KMS-11 (cell line): ENCODE measurements around the gene CLINT1.

ENCODE experiments used
- H2AFZ ChIP-seq: fragments of 200-600 bp; sonication (generic); 2 replicates; pipeline ENCODE4 v1.6.1; 2016; ENCODE audit warnings: antibody characterized with exemption, mixed run types, low read depth
- H3K27ac ChIP-seq: fragments of 200-600 bp; sonication (generic); 2 replicates; pipeline ENCODE4 v1.6.1; 2016; ENCODE audit warnings: mild to moderate bottlenecking, mixed run types
- H3K27me3 ChIP-seq: fragments of 200-600 bp; sonication (generic); 2 replicates; pipeline ENCODE4 v1.6.1; 2017; ENCODE audit warnings: mild to moderate bottlenecking, low read depth, mixed run types, moderate library complexity; ENCODE audit not compliant: insufficient read depth
- H3K36me3 ChIP-seq: fragments of 200-600 bp; sonication (generic); 2 replicates; pipeline ENCODE4 v1.6.1; 2017; ENCODE audit warnings: mild to moderate bottlenecking, mixed run types; ENCODE audit not compliant: insufficient read depth
- H3K4me1 ChIP-seq: fragments of 200-600 bp; sonication (generic); 2 replicates; pipeline ENCODE4 v1.6.1; 2016; ENCODE audit warnings: mild to moderate bottlenecking, low read depth, mixed run types; ENCODE audit not compliant: poor library complexity, severe bottlenecking
- H3K4me2 ChIP-seq: fragments of 200-600 bp; sonication (generic); 2 replicates; pipeline ENCODE4 v1.7.0; 2016; ENCODE audit warnings: mild to moderate bottlenecking, mixed run types
- H3K4me3 ChIP-seq: fragments of 200-600 bp; sonication (generic); IDR thresholded peaks from 2 replicates; pipeline ENCODE4 v1.6.1; 2017; ENCODE audit warnings: low read depth, low read length, mixed read lengths; ENCODE audit not compliant: insufficient read depth
- H3K79me2 ChIP-seq: fragments of 200-600 bp; sonication (generic); 2 replicates; pipeline ENCODE4 v1.6.1; 2016; ENCODE audit warnings: low read depth, mixed run types; ENCODE audit not compliant: insufficient read depth
- H3K9ac ChIP-seq: fragments of 200-600 bp; sonication (generic); 2 replicates; pipeline ENCODE4 v1.6.1; 2016; ENCODE audit warnings: mild to moderate bottlenecking, mixed run types
- H4K20me1 ChIP-seq: fragments of 200-600 bp; sonication (generic); 2 replicates; pipeline ENCODE4 v1.6.1; 2016; ENCODE audit warnings: mild to moderate bottlenecking, mixed run types; ENCODE audit not compliant: insufficient read depth
- TF ChIP-seq, protein P1 (sequence below): fragments of 200-600 bp; sonication (generic); conservative IDR thresholded peaks from 2 replicates; pipeline ENCODE4 v1.6.1; 2017; ENCODE audit warnings: low read depth, mild to moderate bottlenecking, antibody characterized with exemption, low read length, moderate library complexity, mixed read lengths

Gene CLINT1

GRCh38 chr5:157902449-157903116 lies 43.6 kb upstream of the CLINT1 start:
- TF ChIP-seq, protein P1, sequence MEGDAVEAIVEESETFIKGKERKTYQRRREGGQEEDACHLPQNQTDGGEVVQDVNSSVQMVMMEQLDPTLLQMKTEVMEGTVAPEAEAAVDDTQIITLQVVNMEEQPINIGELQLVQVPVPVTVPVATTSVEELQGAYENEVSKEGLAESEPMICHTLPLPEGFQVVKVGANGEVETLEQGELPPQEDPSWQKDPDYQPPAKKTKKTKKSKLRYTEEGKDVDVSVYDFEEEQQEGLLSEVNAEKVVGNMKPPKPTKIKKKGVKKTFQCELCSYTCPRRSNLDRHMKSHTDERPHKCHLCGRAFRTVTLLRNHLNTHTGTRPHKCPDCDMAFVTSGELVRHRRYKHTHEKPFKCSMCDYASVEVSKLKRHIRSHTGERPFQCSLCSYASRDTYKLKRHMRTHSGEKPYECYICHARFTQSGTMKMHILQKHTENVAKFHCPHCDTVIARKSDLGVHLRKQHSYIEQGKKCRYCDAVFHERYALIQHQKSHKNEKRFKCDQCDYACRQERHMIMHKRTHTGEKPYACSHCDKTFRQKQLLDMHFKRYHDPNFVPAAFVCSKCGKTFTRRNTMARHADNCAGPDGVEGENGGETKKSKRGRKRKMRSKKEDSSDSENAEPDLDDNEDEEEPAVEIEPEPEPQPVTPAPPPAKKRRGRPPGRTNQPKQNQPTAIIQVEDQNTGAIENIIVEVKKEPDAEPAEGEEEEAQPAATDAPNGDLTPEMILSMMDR = no peak
- Histone ChIP-seq H3K9ac (no peak overlapping the region), H4K20me1 (no peaks in the 10 kb centered on the region), H3K4me3 (no peak overlapping the region), H3K36me3 (no peaks in the 10 kb centered on the region), H3K27ac (no peak overlapping the region), H2AFZ (no peak overlapping the region), H3K4me2 (no peak overlapping the region), H3K4me1 (peaks cover 11% of the 10 kb centered on the region), H3K27me3 (no peaks in the 10 kb centered on the region), H3K79me2 (no peaks in the 10 kb centered on the region)

DNA sequence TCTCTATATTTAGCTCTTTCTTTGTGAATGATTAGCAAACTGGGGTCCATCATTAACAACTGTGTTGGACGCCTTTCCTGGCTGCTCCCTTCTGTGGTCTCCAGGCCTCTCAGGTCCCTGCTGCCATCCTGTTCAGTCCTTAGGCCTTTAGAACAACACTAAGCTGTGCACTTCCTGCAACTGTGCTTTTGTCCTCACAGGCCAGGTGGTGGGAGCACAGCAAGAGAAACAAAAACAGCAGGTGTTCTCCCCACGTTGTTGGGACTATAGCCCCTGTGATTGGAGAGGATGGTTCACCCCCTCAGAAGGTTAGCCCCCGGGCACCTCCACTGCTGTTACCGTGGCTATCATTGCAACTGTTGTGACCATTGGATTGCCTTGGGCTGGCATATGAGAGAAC lies 41.7 kb upstream of the CLINT1 start:
- H3K9ac ChIP-seq = no peak overlapping the region
- H2AFZ ChIP-seq = no peak overlapping the region
- TF ChIP-seq, protein P1 = no peak
- peaks cover 11% of the 10 kb centered on the region for H3K4me1 ChIP-seq
- H3K79me2 ChIP-seq = no peaks in the 10 kb centered on the region
- H3K27ac ChIP-seq = no peak overlapping the region
- no peak overlapping the region for H3K4me2 ChIP-seq
- H3K36me3 ChIP-seq = no peaks in the 10 kb centered on the region
- H3K4me3 ChIP-seq = no peak overlapping the region
- H3K27me3 ChIP-seq = no peaks in the 10 kb centered on the region
- H4K20me1 ChIP-seq = no peaks in the 10 kb centered on the region

GRCh38 chr5:157893611-157894010 lies 34.7 kb upstream of the CLINT1 start:
- Histone ChIP-seq H3K27ac (no peak overlapping the region), H3K4me3 (no peak overlapping the region), H3K79me2 (no peaks in the 10 kb centered on the region), H3K36me3 (no peaks in the 10 kb centered on the region), H3K4me2 (no peak overlapping the region), H3K4me1 (peaks cover 4% of the 10 kb centered on the region), H4K20me1 (no peaks in the 10 kb centered on the region), H3K9ac (no peak overlapping the region), H2AFZ (no peak overlapping the region), H3K27me3 (no peaks in the 10 kb centered on the region)
- TF ChIP-seq, protein P1 = no peak

GRCh38 chr5:157892974-157893373 lies 34.0 kb upstream of the CLINT1 start:
- H3K4me2 ChIP-seq = no peak overlapping the region
- H3K4me1 ChIP-seq = peaks cover 4% of the 10 kb centered on the region
- TF ChIP-seq, protein P1 = no peak
- H3K79me2 ChIP-seq = no peaks in the 10 kb centered on the region
- H3K36me3 ChIP-seq = no peaks in the 10 kb centered on the region
- no peak overlapping the region for H3K9ac ChIP-seq
- H2AFZ ChIP-seq = no peak overlapping the region
- H3K27ac ChIP-seq = no peak overlapping the region
- no peak overlapping the region for H3K4me3 ChIP-seq
- H4K20me1 ChIP-seq = no peaks in the 10 kb centered on the region
- no peaks in the 10 kb centered on the region for H3K27me3 ChIP-seq
